WI38 (cell line): ENCODE results near the gene ANGPTL4.
"Not testable (repeated sequence)": the region's sequence is repeated elsewhere in the genome, so short reads cannot be mapped to it uniquely, and the experiment has no call there.

Source experiments
- H3K4me3 ChIP-seq: 2 replicates; pipeline ENCODE4 v1.5.1; 2011; ENCODE audit warnings: low read depth, mild to moderate bottlenecking, control low read depth, low read length
- CTCF ChIP-seq: IDR thresholded peaks from 2 replicates; pipeline ENCODE4 v1.5.1; 2012; ENCODE audit warnings: low read depth, mild to moderate bottlenecking, control low read depth, low read length

The ANGPTL4 gene

GRCh38 chr19:8352134-8352827 is 11.7 kb upstream of the ANGPTL4 start:
- H3K4me3 ChIP-seq: peak overlapping the region; percentile 40

GRCh38 chr19:8352845-8353244 is 11.1 kb upstream of the ANGPTL4 start:
- H3K4me3 ChIP-seq: not testable (repeated sequence)

More at GRCh38 chr19:8352134-8352827, 11.7 kb upstream of the ANGPTL4 start:
- no peak for TF ChIP-seq CTCF

GRCh38 chr19:8355631-8356402 is 8.1 kb upstream of the ANGPTL4 start:
- no peak overlapping the region for H3K4me3 ChIP-seq
- no peak for TF ChIP-seq CTCF

GRCh38 chr19:8357007-8357521 is 6.9 kb upstream of the ANGPTL4 start:
- no peak overlapping the region for H3K4me3 ChIP-seq
- no peak for TF ChIP-seq CTCF

- no peak overlapping the region for H3K4me3 ChIP-seq
- TF ChIP-seq CTCF: no peak
Observed at GRCh38 chr19:8358948-8359347, 5.0 kb upstream of the ANGPTL4 start.

GRCh38 chr19:8360196-8360595 is 3.8 kb upstream of the ANGPTL4 start:
- H3K4me3 ChIP-seq: no peak overlapping the region
- TF ChIP-seq CTCF: no peak

- H3K4me3 ChIP-seq: no peak overlapping the region
- no peak for TF ChIP-seq CTCF
Observed at GRCh38 chr19:8361921-8362793, 1.8 kb upstream of the ANGPTL4 start.
